ENCODE measurements around the gene ZDHHC11. TPM values are rescaled to one million over a fixed set of nuclear protein-coding genes. Genes with fewer than 3 reads are reported as not detected.

The ZDHHC11 gene
- 0.80 and 0.93 TPM in 2 replicates for total RNA-seq

GRCh38 chr5:850511-851006, at the start of gene ZDHHC11:
TSS of gene ZDHHC11 (minus strand) at chr5:850986. CDS start at chr5:850602, 384 bp downstream.

GRCh38 chr5:892394-893136, 41.8 kb upstream of the ZDHHC11 start, which contains the start of the genes BRD9 and TRIP13:
TSS of gene BRD9 (minus strand) at chr5:892801. CDS start at chr5:892657, 144 bp downstream.
TSS of gene TRIP13 (plus strand) at chr5:892884. CDS start at chr5:892999, 115 bp downstream.

GRCh38 chr5:784428-785177, 66.2 kb downstream of the ZDHHC11 start, which contains the start of gene ZDHHC11B:
TSS of gene ZDHHC11B (minus strand) at chr5:784729. CDS start at chr5:766919, 17,810 bp downstream.

Other genes with a start within 250 kb of the ZDHHC11 start
- gene CEP72, start 238.6 kb downstream of the ZDHHC11 start, total RNA-seq = 6.0 and 7.8 TPM in 2 replicates
- gene TPPP, start 157.6 kb downstream of the ZDHHC11 start, total RNA-seq = under 0.01 and 0.36 TPM in 2 replicates
- gene ZDHHC11B, start 66.3 kb downstream of the ZDHHC11 start, total RNA-seq = under 0.01 and 0.14 TPM in 2 replicates
- gene BRD9, start 41.8 kb upstream of the ZDHHC11 start, total RNA-seq = 43.9 and 48.5 TPM in 2 replicates
- gene TRIP13, start 41.9 kb upstream of the ZDHHC11 start, total RNA-seq = 63.7 and 77.8 TPM in 2 replicates
- not detected in 2 replicates for gene NKD2, start 157.8 kb upstream of the ZDHHC11 start, total RNA-seq

All from thoracic aorta endothelial cell (primary cell).